GM13976 (cell line): Measurements from ENCODE around the gene FGFR3.

Experiments used
- DNase-seq: peaks from one replicate; pipeline ENCODE4 v3.0.0; 2012; ENCODE audit warnings: low spot score
- in situ Hi-C: fragments of 300-500 bp; cut with MboI; formaldehyde crosslinking; loops from one replicate; pipeline ENCODE4 v1.12.0; 2022; ENCODE audit warnings: low sequenced_read_pairs, mixed read lengths, inconsistent platforms; ENCODE audit not compliant: unreplicated experiment
- TF ChIP-seq, protein P1 (sequence below): IDR thresholded peaks from 2 replicates; pipeline ENCODE4 v1.5.1; 2012; ENCODE audit warnings: borderline replicate concordance, mild to moderate bottlenecking; ENCODE audit not compliant: insufficient read depth; ENCODE audit errors: extremely low read depth, missing control alignments, control extremely low read depth

The FGFR3 gene

GRCh38 chr4:1797861-1798579 is 4.9 kb downstream of the FGFR3 start:
- DNase-seq: no peak
- in situ Hi-C loops: no loop called here
- TF ChIP-seq, protein P1, sequence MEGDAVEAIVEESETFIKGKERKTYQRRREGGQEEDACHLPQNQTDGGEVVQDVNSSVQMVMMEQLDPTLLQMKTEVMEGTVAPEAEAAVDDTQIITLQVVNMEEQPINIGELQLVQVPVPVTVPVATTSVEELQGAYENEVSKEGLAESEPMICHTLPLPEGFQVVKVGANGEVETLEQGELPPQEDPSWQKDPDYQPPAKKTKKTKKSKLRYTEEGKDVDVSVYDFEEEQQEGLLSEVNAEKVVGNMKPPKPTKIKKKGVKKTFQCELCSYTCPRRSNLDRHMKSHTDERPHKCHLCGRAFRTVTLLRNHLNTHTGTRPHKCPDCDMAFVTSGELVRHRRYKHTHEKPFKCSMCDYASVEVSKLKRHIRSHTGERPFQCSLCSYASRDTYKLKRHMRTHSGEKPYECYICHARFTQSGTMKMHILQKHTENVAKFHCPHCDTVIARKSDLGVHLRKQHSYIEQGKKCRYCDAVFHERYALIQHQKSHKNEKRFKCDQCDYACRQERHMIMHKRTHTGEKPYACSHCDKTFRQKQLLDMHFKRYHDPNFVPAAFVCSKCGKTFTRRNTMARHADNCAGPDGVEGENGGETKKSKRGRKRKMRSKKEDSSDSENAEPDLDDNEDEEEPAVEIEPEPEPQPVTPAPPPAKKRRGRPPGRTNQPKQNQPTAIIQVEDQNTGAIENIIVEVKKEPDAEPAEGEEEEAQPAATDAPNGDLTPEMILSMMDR: no peak

- in situ Hi-C loops: no loop called here
- TF ChIP-seq, protein P1: no peak
- no peak for DNase-seq
These were observed 5.7 kb downstream of the FGFR3 start for GRCh38 chr4:1798580-1799386.

- no peak for DNase-seq
- in situ Hi-C loops: no loop called here
- TF ChIP-seq, protein P1: no peak
These were observed 6.6 kb downstream of the FGFR3 start for GRCh38 chr4:1799387-1800375.

- in situ Hi-C loops: no loop called here
- no peak for DNase-seq
- TF ChIP-seq, protein P1: no peak
These were observed 7.7 kb downstream of the FGFR3 start for GRCh38 chr4:1800805-1801204.

GRCh38 chr4:1801286-1801958 is 8.3 kb downstream of the FGFR3 start:
- in situ Hi-C loops: no loop called here
- TF ChIP-seq, protein P1: no peak

More at GRCh38 chr4:1801286-1801958, 8.3 kb downstream of the FGFR3 start:
- DNase-seq: no peak
